ENCODE measurements around the gene RXRB. TPM values are rescaled to one million over a fixed set of nuclear protein-coding genes. Genes with fewer than 3 reads are reported as not detected.

Gene RXRB
- total RNA-seq, 2 experiments from 2014 or later = 42.9 to 45.0 TPM

DNA sequence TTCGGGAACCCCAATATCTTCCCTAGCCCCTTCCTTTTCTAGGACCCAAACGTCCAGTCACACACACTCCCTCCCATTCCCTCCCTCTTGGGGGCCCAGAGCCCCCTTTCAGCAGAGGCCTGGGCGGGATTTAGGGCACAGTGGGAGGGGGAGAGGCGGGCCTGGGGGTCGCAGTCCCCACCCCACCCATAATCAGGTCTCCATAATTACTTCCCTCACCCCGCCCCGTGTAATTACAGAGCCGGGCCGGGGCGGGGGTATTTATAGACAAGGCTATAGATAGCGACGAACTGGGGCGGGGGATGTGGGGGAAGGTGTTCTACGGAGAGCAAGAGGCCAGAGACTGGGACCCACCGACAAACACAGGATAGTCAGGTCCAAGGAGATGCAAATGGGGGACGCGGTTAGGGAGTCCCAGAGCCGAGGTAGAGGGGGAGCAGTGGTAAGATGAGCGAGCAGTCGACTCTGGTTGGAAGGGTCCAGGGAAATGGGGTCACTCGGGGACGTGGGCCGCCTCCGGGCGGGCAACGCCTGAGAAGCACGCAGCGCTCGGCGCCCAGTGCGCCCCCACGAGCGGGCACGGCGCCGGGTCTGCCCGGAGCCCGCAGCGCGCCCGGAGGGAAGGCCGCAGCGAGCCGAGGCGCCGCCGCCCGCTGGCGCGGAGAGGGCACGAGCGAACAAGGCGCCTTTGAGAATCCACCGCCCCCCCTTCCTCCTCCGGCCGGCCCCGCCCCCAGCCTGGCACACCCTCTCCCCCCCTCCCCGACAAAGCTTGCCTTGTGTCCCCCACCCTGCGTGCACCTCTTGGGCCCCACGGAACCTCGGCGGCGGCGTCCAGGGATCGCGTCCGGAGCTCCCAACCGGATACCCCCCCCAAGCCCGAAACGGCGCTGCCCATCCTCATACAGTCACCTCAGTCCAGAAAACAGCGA lies 7.5 kb downstream of the RXRB start:
- DNase-seq (peak in 10 of 14 experiments; percentile 12 to 68 (median 46)), ATAC-seq (ENCODE audit: poor library complexity) (peak; percentile 26)
- Mint-ChIP-seq H3K27me3 (peaks cover 41% of the 10 kb centered on the region), H3K36me3 (ENCODE audit: low read depth) (peaks cover 47% of the 10 kb centered on the region), H3K9me3 (no peaks in the 10 kb centered on the region), H3K4me1 (ENCODE audit: low read depth) (peaks cover 29% of the 10 kb centered on the region), H3K4me3 (peak overlapping the region; percentile 85), H3K27ac (peak overlapping the region; percentile 30)
- Histone ChIP-seq H3K36me3 (ENCODE audit: insufficient read depth, low read length) (peaks cover 44% of the 10 kb centered on the region), H3K27me3 (ENCODE audit: control insufficient read depth in 1 of 2, insufficient read depth in 2 of 2, low read length in 2 of 2) (peaks cover 15 to 20% of the 10 kb centered on the region in 2 experiments), H3K27ac (ENCODE audit: low read depth in 1 of 2, low read length in 2 of 2) (no peak overlapping the region), H3K4me1 (ENCODE audit: insufficient read depth, low read length) (peaks cover 34% of the 10 kb centered on the region), H3K9me3 (ENCODE audit: control insufficient read depth in 1 of 2, insufficient read depth in 1 of 2, low read length in 2 of 2) (peaks cover 0 to 4% of the 10 kb centered on the region in 2 experiments), H3K4me3 (ENCODE audit: low read length) (peak overlapping the region; percentile 48)
- TF ChIP-seq CTCF (IDR thresholded peaks at IDR 0.05) = no peak
- POLR2A ChIA-PET = interaction anchor here (1.0 to 1.3 kb wide), 2 partner anchors 9 to 16 kb away, joined by 5 read pairs; partner anchors contain the start of gene RING1
- CTCF ChIA-PET = no interaction called here
- intact Hi-C loops (cut with DNase I, micrococcal nuclease) = no loop called here

DNA sequence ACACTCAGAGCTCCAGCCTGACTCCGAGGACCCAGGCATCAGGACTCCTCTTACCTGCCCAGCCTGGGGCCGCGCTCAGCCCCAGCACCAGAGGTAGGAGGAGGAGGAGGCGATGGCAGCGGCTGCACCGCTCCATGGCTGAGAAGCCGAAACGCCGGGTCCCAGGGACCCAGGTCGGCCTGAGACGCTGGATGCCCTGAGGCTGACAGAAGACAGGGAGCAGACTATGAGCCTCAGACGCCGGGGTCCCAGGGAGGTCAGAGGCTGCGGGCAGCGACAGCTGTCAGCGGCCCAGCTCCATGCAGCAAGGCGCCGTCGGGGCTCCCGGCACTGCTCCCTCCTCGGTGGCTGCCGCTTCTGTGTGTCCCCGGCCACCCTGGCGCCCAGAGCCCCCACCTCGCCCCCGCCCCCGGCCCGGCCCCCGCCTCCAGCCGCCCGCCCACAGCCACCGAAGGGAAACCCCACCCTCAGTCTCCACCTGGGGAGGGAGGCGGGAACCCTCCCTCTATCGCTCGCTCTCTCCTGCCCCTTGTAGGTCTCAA lies 8.3 kb downstream of the RXRB start, which contains the start of gene COL11A2:
Gene COL11A2 (minus strand): TSS at position 363 of the 542 bp plus-strand sequence. CDS start 227 bp downstream, at position 136.
- TF ChIP-seq CTCF (IDR thresholded peaks at IDR 0.05) = no peak
- Mint-ChIP-seq H3K27ac (peak within 1 kb of the TSS; percentile 30), H3K9me3 (no peaks in the 10 kb centered on the region), H3K4me3 (peak within 1 kb of the TSS; percentile 85), H3K4me1 (ENCODE audit: low read depth) (peaks cover 21% of the 10 kb centered on the region), H3K36me3 (ENCODE audit: low read depth) (peaks cover 40% of the 10 kb centered on the region), H3K27me3 (peaks cover 48% of the 10 kb centered on the region)
- Histone ChIP-seq H3K36me3 (ENCODE audit: insufficient read depth, low read length) (peaks cover 37% of the 10 kb centered on the region), H3K27ac (ENCODE audit: low read depth in 1 of 2, low read length in 2 of 2) (no peak within 1 kb of the TSS), H3K4me3 (ENCODE audit: low read length) (peak within 1 kb of the TSS; percentile 48), H3K9me3 (ENCODE audit: control insufficient read depth in 1 of 2, insufficient read depth in 1 of 2, low read length in 2 of 2) (peaks cover 0 to 4% of the 10 kb centered on the region in 2 experiments), H3K27me3 (ENCODE audit: control insufficient read depth in 1 of 2, insufficient read depth in 2 of 2, low read length in 2 of 2) (peaks cover 15 to 20% of the 10 kb centered on the region in 2 experiments), H3K4me1 (ENCODE audit: insufficient read depth, low read length) (peaks cover 27% of the 10 kb centered on the region)
- DNase-seq = peak in 5 of 14 experiments; percentile 31 to 68 (median 40)
- intact Hi-C loops (cut with DNase I, micrococcal nuclease) = no loop called here
- peak; percentile 74 for ATAC-seq (ENCODE audit: poor library complexity)
- CTCF ChIA-PET = no interaction called here
- POLR2A ChIA-PET = interaction anchor here (1.0 to 1.1 kb wide), 2 partner anchors 9 to 56 kb away, joined by 4 to 5 read pairs; no protein-coding TSS in a partner anchor

DNA sequence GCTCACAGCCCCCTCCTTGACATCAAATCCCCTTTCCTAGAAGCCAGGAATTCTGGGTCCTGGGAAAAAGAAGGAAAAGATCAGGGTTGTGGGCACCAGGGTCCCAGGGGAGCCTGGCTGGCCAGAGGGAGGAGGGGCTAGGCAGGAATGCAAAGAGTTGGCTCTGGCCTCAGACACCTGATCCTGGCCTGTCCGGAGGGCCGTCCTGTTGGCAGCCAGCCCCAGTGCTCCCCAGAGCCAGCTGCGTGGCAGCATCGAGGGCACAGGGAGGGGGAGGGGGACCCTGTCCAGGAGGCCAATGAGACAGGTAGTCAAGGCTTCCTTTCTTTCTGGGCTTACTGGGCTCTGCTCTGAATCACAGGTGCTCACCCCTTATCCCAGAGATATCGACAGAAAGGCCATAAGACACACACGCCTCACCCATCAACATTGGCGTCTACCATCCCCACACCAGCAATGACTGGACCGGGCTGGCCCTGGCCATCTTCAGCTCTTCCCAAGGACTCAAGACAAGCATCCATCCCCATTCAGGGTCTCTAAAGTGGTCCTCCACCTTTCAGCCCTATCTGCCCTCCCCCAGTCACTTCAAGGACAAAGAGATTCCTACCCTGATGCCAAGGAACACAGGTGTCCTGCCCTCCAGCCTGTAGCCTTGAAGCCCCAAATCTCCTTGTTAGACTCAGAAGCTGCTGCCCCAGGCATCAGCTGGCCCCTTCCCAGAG lies 8.9 kb downstream of the RXRB start:
- ChIA-PET CTCF (no interaction called here), POLR2A (interaction anchor here (1.0 to 1.1 kb wide), 2 partner anchors 8 to 57 kb away, joined by 4 to 5 read pairs; no protein-coding TSS in a partner anchor)
- no peak for TF ChIP-seq CTCF (IDR thresholded peaks at IDR 0.05)
- Mint-ChIP-seq H3K4me3 (peak overlapping the region; percentile 63), H3K36me3 (ENCODE audit: low read depth) (peaks cover 33% of the 10 kb centered on the region), H3K27me3 (peaks cover 53% of the 10 kb centered on the region), H3K4me1 (ENCODE audit: low read depth) (peaks cover 18% of the 10 kb centered on the region), H3K9me3 (no peaks in the 10 kb centered on the region), H3K27ac (no peak overlapping the region)
- intact Hi-C loops (cut with DNase I, micrococcal nuclease) = no loop called here
- DNase-seq (no peak), ATAC-seq (ENCODE audit: poor library complexity) (no peak)
- Histone ChIP-seq H3K27ac (ENCODE audit: low read depth in 1 of 2, low read length in 2 of 2) (no peak overlapping the region), H3K36me3 (ENCODE audit: insufficient read depth, low read length) (peaks cover 30% of the 10 kb centered on the region), H3K4me1 (ENCODE audit: insufficient read depth, low read length) (peaks cover 27% of the 10 kb centered on the region), H3K4me3 (ENCODE audit: low read length) (peak overlapping the region; percentile 37), H3K27me3 (ENCODE audit: control insufficient read depth in 1 of 2, insufficient read depth in 2 of 2, low read length in 2 of 2) (peaks cover 15 to 20% of the 10 kb centered on the region in 2 experiments), H3K9me3 (ENCODE audit: control insufficient read depth in 1 of 2, insufficient read depth in 1 of 2, low read length in 2 of 2) (peaks cover 0 to 4% of the 10 kb centered on the region in 2 experiments)
